Stimulated activated CD4-positive, alpha-beta T cell treated with anti-CD3 and anti-CD28 coated beads, TNF-alpha, amount 100 ng/mL, for 1 hour (primary cell): ENCODE measurements around the gene SPEN.
"Not testable (repeated sequence)": the region's sequence is repeated elsewhere in the genome, so short reads cannot be mapped to it uniquely, and the experiment has no call there.

Source experiments
- DNase-seq, 3 donors: peaks; one replicate each; pipeline ENCODE4 v3.0.0-alpha.2; 2020; ENCODE audit warnings: low read depth in 3 of 3, low spot score in 1 of 3

SPEN gene

GRCh38 chr1:15896841-15897610 is 49.5 kb downstream of the SPEN start:
- DNase-seq = not testable (repeated sequence)

DNA sequence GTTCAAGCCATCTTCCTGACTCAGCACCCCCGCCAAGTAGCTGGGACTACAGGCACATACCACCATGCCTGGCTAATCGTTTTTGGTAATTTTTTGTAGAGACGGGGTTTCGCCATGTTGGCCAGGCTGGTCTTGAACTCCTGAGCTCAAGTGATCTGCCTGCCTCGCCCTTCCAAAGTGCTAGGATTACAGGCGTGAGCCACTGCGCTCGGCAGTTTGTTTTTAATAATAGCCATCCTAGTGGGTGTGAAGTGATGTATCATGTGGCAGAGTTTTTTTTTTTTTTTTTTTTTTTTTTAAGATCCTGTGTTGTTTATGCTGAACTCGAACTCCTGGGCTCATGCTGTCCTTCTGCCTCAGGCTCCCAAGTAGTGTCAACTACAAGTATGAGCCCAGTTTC is 51.8 kb downstream of the SPEN start:
- DNase-seq = no peak

- DNase-seq = no peak
Measured at GRCh38 chr1:15900662-15901279, 53.3 kb downstream of the SPEN start.

GRCh38 chr1:15902882-15903281 is 55.4 kb downstream of the SPEN start:
- no peak for DNase-seq

- DNase-seq = no peak
Measured at GRCh38 chr1:15908597-15908996, 61.1 kb downstream of the SPEN start.

DNA sequence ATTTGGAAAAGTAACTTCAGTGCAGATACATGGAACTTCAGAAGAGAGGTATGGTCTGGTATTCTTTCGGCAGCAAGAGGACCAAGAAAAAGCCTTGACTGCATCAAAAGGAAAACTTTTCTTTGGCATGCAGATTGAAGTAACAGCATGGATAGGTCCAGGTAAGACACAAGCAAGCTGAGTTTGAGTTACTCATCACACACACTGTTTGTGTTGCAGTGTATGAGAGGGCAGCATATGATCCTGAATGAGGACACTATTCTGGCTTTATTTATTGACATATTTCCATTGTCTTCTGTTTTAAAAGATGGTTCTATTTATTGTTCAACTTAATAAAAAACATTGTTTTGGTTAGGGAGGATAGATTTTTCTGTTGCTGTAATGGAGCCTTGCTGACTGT is 63.6 kb downstream of the SPEN start:
- DNase-seq = no peak

GRCh38 chr1:15911927-15912326 is 64.4 kb downstream of the SPEN start:
- no peak for DNase-seq

GRCh38 chr1:15913607-15914006 is 66.1 kb downstream of the SPEN start:
- DNase-seq = not testable (repeated sequence)

GRCh38 chr1:15915991-15916390 is 68.5 kb downstream of the SPEN start:
- DNase-seq = no peak

- no peak for DNase-seq
Measured at GRCh38 chr1:15916417-15916816, 68.9 kb downstream of the SPEN start.

DNA sequence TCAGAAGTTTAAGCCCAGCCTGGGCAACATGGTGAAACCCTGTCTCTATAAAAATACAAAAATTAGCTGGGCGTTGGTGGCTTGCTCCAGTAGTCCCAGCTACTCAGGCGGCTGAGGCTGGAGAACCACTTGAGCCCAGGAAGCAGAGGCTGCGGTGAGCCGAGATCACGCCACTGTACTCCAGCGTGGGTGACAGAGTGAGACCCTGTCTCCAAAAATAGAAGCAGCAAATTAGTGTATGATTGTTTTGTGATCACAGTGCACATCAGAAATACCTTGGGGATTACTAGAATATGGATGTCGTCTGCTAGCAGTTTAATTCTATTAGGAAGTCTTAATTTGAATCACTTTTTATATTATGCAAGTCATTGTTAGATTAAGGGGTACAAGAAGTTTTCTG is 69.4 kb downstream of the SPEN start:
- DNase-seq = no peak

DNA sequence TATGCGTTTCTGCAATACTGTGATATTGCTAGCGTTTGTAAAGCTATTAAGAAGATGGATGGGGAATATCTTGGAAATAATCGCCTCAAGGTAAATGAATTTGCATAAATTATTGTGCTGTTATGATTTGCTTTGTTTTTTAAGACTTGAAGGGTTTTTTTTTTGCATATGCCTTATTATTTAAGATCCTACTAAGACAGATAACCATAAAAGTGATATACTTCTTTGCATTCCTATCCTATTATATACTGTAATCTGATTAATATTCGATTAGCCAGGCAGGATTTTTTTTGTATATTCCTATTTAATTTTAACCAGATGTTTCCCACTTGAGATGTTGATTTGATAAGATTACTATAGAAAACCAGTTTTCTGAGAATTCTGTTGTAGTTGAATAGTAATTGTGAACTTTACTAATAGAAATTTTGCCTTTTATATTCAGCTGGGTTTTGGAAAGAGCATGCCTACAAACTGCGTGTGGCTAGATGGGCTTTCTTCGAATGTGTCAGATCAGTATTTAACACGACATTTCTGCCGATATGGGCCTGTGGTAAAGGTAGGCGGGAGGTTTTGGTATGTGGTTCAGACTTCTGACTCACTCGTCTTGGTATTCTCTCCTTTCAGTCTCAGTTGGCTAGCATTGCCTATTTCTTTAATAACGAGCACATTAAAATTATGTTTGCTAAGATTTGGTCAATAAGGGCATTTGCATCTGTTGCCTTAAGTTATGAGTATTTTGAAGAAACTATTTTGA is 71.6 kb downstream of the SPEN start:
- DNase-seq = peak in 1 of 3 donors; percentile 9

DNA sequence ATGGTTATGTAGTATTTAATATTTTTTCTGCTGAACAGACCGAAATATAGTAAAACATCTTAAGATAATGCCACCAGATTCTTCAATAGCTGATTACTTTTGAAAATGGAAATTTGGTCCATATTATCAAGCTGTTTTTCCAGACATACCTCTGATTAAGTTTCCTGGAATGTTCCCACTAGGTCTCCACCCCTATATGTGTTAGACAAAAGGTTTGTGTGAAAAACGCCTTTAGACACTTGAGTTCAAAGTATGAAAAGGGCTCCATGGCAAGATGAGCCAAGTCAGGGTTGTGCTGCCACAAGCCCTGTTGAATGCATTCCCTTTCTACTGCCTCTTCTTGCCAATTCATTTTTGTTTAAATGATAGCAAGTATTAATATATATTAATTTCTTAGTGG is 75.7 kb downstream of the SPEN start:
- DNase-seq = no peak

GRCh38 chr1:15926448-15926847 is 78.9 kb downstream of the SPEN start:
- not testable (repeated sequence) for DNase-seq

GRCh38 chr1:15928971-15929965 is 81.8 kb downstream of the SPEN start:
- DNase-seq = no peak

DNA sequence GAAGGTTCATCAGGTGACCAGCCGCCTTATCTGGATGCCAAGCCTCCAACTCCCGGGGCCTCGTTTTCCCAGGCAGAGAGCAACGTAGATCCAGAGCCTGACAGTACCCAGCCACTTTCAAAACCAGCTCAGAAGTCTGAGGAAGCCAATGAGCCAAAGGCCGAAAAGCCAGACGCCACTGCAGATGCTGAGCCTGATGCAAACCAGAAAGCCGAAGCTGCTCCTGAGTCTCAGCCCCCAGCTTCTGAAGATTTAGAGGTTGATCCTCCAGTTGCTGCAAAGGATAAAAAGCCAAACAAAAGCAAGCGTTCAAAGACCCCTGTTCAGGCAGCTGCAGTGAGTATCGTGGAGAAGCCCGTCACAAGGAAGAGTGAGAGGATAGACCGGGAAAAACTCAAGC is 83.9 kb downstream of the SPEN start:
- no peak for DNase-seq

DNA sequence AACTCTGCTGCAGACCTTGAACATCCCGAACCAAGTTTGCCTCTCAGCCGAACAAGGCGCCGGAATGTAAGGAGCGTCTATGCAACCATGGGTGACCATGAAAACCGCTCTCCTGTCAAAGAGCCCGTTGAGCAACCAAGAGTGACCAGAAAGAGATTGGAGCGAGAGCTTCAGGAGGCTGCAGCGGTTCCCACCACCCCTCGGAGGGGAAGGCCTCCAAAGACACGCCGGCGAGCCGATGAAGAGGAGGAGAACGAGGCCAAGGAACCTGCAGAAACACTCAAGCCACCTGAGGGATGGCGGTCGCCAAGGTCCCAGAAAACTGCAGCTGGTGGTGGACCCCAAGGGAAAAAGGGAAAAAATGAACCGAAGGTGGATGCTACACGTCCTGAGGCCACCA is 84.4 kb downstream of the SPEN start:
- DNase-seq = no peak

DNA sequence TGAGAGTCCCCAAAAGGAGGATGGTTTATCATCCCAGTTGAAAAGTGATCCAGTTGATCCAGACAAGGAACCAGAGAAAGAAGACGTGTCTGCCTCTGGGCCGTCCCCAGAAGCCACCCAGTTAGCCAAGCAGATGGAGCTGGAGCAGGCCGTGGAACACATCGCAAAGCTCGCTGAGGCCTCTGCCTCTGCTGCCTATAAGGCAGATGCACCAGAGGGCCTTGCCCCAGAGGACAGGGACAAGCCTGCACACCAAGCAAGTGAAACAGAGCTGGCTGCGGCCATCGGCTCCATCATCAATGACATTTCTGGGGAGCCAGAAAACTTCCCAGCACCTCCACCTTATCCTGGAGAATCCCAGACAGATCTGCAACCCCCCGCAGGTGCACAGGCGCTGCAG is 85.1 kb downstream of the SPEN start:
- DNase-seq = no peak

DNA sequence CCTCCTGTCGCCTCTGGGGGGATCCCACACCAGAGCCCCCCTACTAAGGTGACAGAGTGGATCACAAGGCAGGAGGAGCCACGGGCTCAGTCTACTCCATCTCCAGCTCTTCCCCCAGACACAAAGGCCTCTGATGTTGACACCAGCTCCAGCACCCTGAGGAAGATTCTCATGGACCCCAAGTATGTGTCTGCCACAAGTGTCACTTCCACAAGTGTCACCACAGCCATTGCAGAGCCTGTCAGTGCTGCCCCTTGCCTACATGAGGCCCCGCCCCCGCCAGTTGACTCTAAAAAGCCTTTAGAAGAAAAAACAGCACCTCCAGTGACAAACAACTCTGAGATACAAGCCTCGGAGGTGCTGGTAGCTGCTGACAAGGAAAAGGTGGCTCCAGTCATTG is 86.2 kb downstream of the SPEN start:
- DNase-seq = no peak

- no peak for DNase-seq
Measured at GRCh38 chr1:15934211-15935055, 86.9 kb downstream of the SPEN start.
